HCT116 (cell line): Measurements from ENCODE around the gene TMEM217. TPM values are rescaled to one million over a fixed set of nuclear protein-coding genes. Genes with fewer than 3 reads are reported as not detected.

ENCODE experiments used
- ATAC-seq: fragments of 200-7000 bp; cut with Tn5 transposase; 2 replicates; pipeline ENCODE4 v1.9.1; 2020; ENCODE audit warnings: mild to moderate bottlenecking, moderate library complexity
- BruUV-seq: library from RNA; stranded (reverse); fragments of 400-500 nt; replicated peaks from 2 replicates; lab custom pipeline; 2021; lab: Mats Ljungman, UMichigan
- CTCF ChIA-PET: fragments of 300-600 bp; sonication (Branson Sonifier 250); formaldehyde crosslinking; loops from one replicate; lab custom pipeline; 2021; ENCODE audit warnings: antibody characterized with exemption; lab: Charles Lee
- POLR2A ChIA-PET: fragments of 300-600, 350-600 bp; sonication (Branson Sonifier 250); formaldehyde crosslinking; loops from one replicate; lab custom pipeline; 2021; ENCODE audit warnings: antibody characterized with exemption; lab: Charles Lee
- RAD21 ChIA-PET, 2 experiments: fragments of 300-600 bp; sonication (Branson Sonifier 250); formaldehyde crosslinking; loops; one replicate each; lab custom pipeline; 2023; ENCODE audit warnings: low total read pairs in 2 of 2; ENCODE audit not compliant: uncharacterized antibody in 2 of 2, unreplicated experiment in 2 of 2, low non-redundant PET in 1 of 2; lab: Charles Lee
- DNase-seq: peaks from one replicate; pipeline ENCODE4 v3.0.0-alpha.2; 2010; ENCODE audit warnings: low read depth, low spot score
- H2AFZ ChIP-seq: fragments of 200-600 bp; shearing (Covaris generic), sonication (generic); 2 replicates; pipeline ENCODE4 v1.6.1; 2017; ENCODE audit warnings: low read depth, mixed run types, mixed read lengths, antibody characterized with exemption, low read length; ENCODE audit not compliant: poor library complexity, severe bottlenecking
- H3K27ac ChIP-seq: 2 replicates; pipeline ENCODE4 v1.5.1; 2012; ENCODE audit warnings: low read depth, low read length
- H3K27me3 ChIP-seq: fragments of 200-600 bp; sonication (generic); 2 replicates; pipeline ENCODE4 v1.6.1; 2016; ENCODE audit warnings: mixed run types, low read length, mixed read lengths; ENCODE audit not compliant: insufficient read depth
- H3K36me3 ChIP-seq, 2 experiments: fragments of 200-500 bp in 1 of 2; fragments of 200-600 bp in 1 of 2; sonication (Bioruptor generic) in 1 of 2; sonication (generic) in 1 of 2; 2 replicates each; pipeline versions ENCODE4 v1.5.1 to v1.6.1; 2014 to 2016; ENCODE audit warnings: low read length in 2 of 2, inconsistent platforms in 1 of 2, mixed read lengths in 1 of 2, mixed run types in 1 of 2; ENCODE audit not compliant: insufficient read depth in 2 of 2, control insufficient read depth in 1 of 2
- H3K4me1 ChIP-seq, 2 experiments: fragments of 200-600 bp in 1 of 2; sonication (generic) in 1 of 2; 2 replicates each; pipeline versions ENCODE4 v1.5.1 to v1.6.1; 2012 to 2017; ENCODE audit warnings: low read length in 2 of 2, inconsistent platforms in 1 of 2, mild to moderate bottlenecking in 1 of 2, mixed read lengths in 1 of 2, mixed run types in 1 of 2, moderate library complexity in 1 of 2; ENCODE audit not compliant: insufficient read depth in 2 of 2, control insufficient read depth in 1 of 2
- H3K4me2 ChIP-seq: fragments of 200-600 bp; sonication (generic); 2 replicates; pipeline ENCODE4 v1.6.1; 2017; ENCODE audit warnings: mixed run types, low read length, mixed read lengths
- H3K4me3 ChIP-seq, 2 experiments: fragments of 200-600 bp in 1 of 2; sonication (generic) in 1 of 2; replicated peaks in 1 of 2; 2 replicates each; pipeline ENCODE4 v1.5.1; 2011 to 2016; ENCODE audit warnings: low read length in 2 of 2, control low read depth in 1 of 2, low read depth in 1 of 2, mild to moderate bottlenecking in 1 of 2, mixed read lengths in 1 of 2, mixed run types in 1 of 2
- H3K79me2 ChIP-seq: fragments of 200-600 bp; sonication (generic); 2 replicates; pipeline ENCODE4 v1.6.1; 2017; ENCODE audit warnings: mild to moderate bottlenecking, mixed run types, low read length, moderate library complexity, mixed read lengths; ENCODE audit not compliant: insufficient read depth
- H3K9ac ChIP-seq: fragments of 200-600 bp; sonication (generic); 2 replicates; pipeline ENCODE4 v1.6.1; 2016; ENCODE audit warnings: low read length, mixed read lengths
- H3K9me2 ChIP-seq: fragments of 200-600 bp; sonication (generic), shearing (Covaris generic); 2 replicates; pipeline ENCODE4 v1.6.1; 2017; ENCODE audit warnings: mixed run types, mild to moderate bottlenecking, moderate library complexity; ENCODE audit not compliant: insufficient read depth
- H3K9me3 ChIP-seq, 2 experiments: fragments of 200-500 bp in 1 of 2; fragments of 200-600 bp in 1 of 2; sonication (Bioruptor generic) in 1 of 2; sonication (generic) in 1 of 2; 2 replicates each; pipeline ENCODE4 v1.6.1; 2014 to 2017; ENCODE audit warnings: low read length in 2 of 2, mixed read lengths in 2 of 2, inconsistent platforms in 1 of 2, low read depth in 1 of 2, mild to moderate bottlenecking in 1 of 2, mixed run types in 1 of 2, moderate library complexity in 1 of 2; ENCODE audit not compliant: control insufficient read depth in 1 of 2, insufficient read depth in 1 of 2
- H4K20me1 ChIP-seq: fragments of 200-600 bp; sonication (generic), shearing (Covaris generic); 2 replicates; pipeline ENCODE4 v1.6.1; 2017; ENCODE audit warnings: mixed run types, mild to moderate bottlenecking, moderate library complexity; ENCODE audit not compliant: insufficient read depth
- CTCF ChIP-seq, 3 experiments: fragments of 200-600 bp in 1 of 3; sonication (generic) in 1 of 3; IDR thresholded peaks in 2 of 3; conservative IDR thresholded peaks in 1 of 3; 2 replicates each; pipeline ENCODE4 v1.5.1; 2012 to 2017; ENCODE audit warnings: low read depth in 2 of 3, low read length in 2 of 3, antibody characterized with exemption in 1 of 3, borderline replicate concordance in 1 of 3, control low read depth in 1 of 3, mild to moderate bottlenecking in 1 of 3, mixed read lengths in 1 of 3, mixed run types in 1 of 3, moderate library complexity in 1 of 3; ENCODE audit not compliant: insufficient read depth in 1 of 3
- EGR1 ChIP-seq: IDR thresholded peaks from 2 replicates; pipeline ENCODE4 v1.6.1; 2012; ENCODE audit warnings: low read depth
- EZH2phosphoT487 ChIP-seq: fragments of 200-600 bp; IDR thresholded peaks from 2 replicates; pipeline ENCODE4 v1.6.1; 2018; ENCODE audit warnings: antibody characterized with exemption, borderline replicate concordance
- FOSL1 ChIP-seq: IDR thresholded peaks from 2 replicates; pipeline ENCODE4 v1.6.1; 2012; ENCODE audit warnings: low read depth
- JUND ChIP-seq: IDR thresholded peaks from 2 replicates; pipeline ENCODE4 v1.6.1; 2012
- POLR2A ChIP-seq: IDR thresholded peaks from 2 replicates; pipeline ENCODE4 v1.7.0; 2011; ENCODE audit warnings: borderline replicate concordance; ENCODE audit not compliant: insufficient read depth, insufficient read length; ENCODE audit errors: extremely low read depth
- REST ChIP-seq: IDR thresholded peaks from 2 replicates; pipeline ENCODE4 v1.6.1; 2012; ENCODE audit warnings: low read depth
- SP1 ChIP-seq: IDR thresholded peaks from 2 replicates; pipeline ENCODE4 v1.6.1; 2012; ENCODE audit warnings: low read depth
- SRF ChIP-seq: IDR thresholded peaks from 2 replicates; pipeline ENCODE4 v1.6.1; 2012; ENCODE audit warnings: low read depth
- YY1 ChIP-seq: IDR thresholded peaks from 2 replicates; pipeline ENCODE4 v1.6.1; 2011; ENCODE audit warnings: low read length, low read depth, moderate library complexity, mild to moderate bottlenecking; ENCODE audit not compliant: insufficient replicate concordance; ENCODE audit errors: extremely low read depth
- intact Hi-C: fragments of 100-400 bp; cut with micrococcal nuclease; formaldehyde crosslinking; loops from 2 replicates; pipeline ENCODE4 v1.10.0; 2022
- total RNA-seq: library from RNA; stranded (reverse); gene quantifications from one replicate; pipeline ENCODE4 v1.2.1, GENCODE V29; 2021; ENCODE audit not compliant: unreplicated experiment

TMEM217 gene
- total RNA-seq, 1 experiment from 2014 or later: 0.98 TPM

- H3K9me3 ChIP-seq: no peaks in the 10 kb centered on the region
- POLR2A ChIA-PET: no interaction called here
- no peaks in the 10 kb centered on the region for H3K36me3 ChIP-seq
- no peaks in the 10 kb centered on the region for H3K27me3 ChIP-seq
- intact Hi-C loops: loop anchor here (10.0 kb wide), 1 partner anchor 291 kb away; no protein-coding TSS in a partner anchor
- no peak overlapping the region for H2AFZ ChIP-seq
- BruUV-seq: no TSS peak
- RAD21 ChIA-PET: no interaction called here
- H3K4me2 ChIP-seq: no peak overlapping the region
- H3K79me2 ChIP-seq: no peaks in the 10 kb centered on the region
- H3K4me1 ChIP-seq: peaks cover 15 to 44% of the 10 kb centered on the region in 2 experiments
- H3K9me2 ChIP-seq: no peaks in the 10 kb centered on the region
- no peak overlapping the region for H3K9ac ChIP-seq
- CTCF ChIA-PET: interaction anchor here (0.7 to 14.5 kb wide), 3 partner anchors 11 to 183 kb away, joined by 3 to 331 read pairs (median 3); no protein-coding TSS in a partner anchor
- TF ChIP-seq SRF (no peak), JUND (no peak), POLR2A (no peak), EZH2phosphoT487 (no peak), CTCF (IDR thresholded peaks at IDR 0.05 in 2 of 3, conservative IDR thresholded peaks at IDR 0.05 in 1 of 3; ENCODE audit: borderline replicate concordance in 1 of 3, insufficient read depth in 1 of 3, low read depth in 2 of 3, low read length in 2 of 3) (no peak), SP1 (no peak), FOSL1 (no peak), YY1 (no peak), REST (no peak), EGR1 (no peak)
- no peak overlapping the region for H3K27ac ChIP-seq
- no peak overlapping the region for H3K4me3 ChIP-seq
- ATAC-seq: no peak
- no peaks in the 10 kb centered on the region for H4K20me1 ChIP-seq
- no peak for DNase-seq
Measured at GRCh38 chr6:37205997-37206340, 52.0 kb downstream of the TMEM217 start.
